GM19372 (cell line): ENCODE measurements around the gene KLHL14.
"Not testable (repeated sequence)": the region's sequence is repeated elsewhere in the genome, so short reads cannot be mapped to it uniquely, and the experiment has no call there.

Experiments
- ATAC-seq: cut with Tn5 transposase; IDR thresholded peaks from one replicate; pipeline ENCODE4 v1.9.1; 2021; ENCODE audit warnings: mild to moderate bottlenecking, low read depth, moderate library complexity; ENCODE audit not compliant: unreplicated experiment

The KLHL14 gene

DNA sequence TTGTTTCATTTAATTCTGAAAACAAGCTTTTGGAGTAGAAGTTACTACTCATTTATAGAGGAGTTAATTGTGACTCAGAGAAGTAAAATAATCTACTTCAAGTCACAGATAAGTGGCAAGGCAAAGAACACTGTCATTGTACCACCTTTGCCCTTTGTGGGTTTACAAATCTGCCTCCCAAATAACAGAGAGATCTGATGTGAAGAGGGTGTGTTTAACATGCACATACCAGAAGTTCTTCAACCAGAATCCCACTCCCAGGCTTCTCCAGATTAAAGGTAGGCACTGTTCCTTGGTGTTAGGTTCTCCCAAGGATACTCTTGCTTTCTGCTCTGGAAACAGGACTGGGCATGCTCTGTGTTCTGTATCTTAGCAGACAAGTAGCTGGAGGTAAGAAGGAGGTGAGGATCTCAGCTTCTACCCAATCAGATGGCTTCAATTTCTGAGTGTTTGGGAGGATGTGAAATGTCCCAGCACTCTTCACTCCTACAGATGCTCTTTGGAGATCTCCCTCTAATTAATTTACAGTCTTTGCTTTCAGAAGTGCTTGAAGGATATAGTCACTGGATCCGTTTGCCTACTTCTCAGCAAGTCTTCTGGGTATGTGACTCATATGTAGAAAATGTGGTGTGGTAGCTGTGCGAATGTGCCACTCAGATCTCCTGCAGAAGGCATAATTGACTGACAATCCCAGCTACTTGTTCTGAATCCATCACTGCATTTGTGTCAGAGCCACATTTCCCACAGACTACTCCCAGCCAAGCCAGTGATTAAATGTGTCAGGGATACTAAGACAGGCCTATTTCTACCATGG, 111.1 kb downstream of the KLHL14 start:
- ATAC-seq: no peak

DNA sequence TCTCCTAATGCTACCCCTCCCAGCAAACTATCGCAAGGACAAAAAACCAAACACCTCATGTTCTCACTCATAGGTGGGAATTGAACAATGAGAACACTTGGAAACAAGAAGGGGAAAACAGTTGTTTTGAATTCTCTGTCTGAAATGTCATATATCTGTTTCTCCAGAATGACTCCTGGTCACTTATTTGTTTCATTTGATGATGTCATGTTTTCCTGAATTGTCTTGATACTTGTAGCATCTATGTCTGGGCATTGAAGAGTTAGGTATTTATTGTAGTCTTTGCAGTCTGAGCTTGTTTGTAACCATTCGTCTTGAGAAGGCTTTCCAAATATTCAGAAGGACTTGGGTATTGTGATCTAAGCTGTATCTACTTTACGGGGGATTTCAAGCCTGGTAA, 118.3 kb downstream of the KLHL14 start:
- ATAC-seq: not testable (repeated sequence)

GRCh38 chr18:32637659-32638058, 135.2 kb downstream of the KLHL14 start:
- ATAC-seq: not testable (repeated sequence)

DNA sequence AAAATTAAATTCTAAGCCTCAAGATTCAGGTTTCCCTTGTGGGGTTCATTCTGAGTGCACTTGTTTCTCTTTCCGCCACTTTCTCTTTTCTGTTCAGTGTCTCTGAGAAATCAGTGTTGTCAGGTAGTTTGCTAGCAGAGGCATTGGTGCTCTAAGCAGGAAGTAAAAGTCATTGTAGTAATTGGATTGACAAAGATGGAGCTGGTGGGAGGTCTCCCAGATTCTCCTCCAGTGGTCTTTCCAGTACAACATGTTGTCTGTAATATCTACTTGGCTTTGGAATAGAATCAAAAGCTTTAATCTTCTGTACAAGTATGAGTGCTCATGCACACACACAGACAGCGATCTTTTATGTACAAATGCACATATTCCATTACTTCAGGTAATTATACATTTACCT, 135.6 kb downstream of the KLHL14 start:
- no peak for ATAC-seq

DNA sequence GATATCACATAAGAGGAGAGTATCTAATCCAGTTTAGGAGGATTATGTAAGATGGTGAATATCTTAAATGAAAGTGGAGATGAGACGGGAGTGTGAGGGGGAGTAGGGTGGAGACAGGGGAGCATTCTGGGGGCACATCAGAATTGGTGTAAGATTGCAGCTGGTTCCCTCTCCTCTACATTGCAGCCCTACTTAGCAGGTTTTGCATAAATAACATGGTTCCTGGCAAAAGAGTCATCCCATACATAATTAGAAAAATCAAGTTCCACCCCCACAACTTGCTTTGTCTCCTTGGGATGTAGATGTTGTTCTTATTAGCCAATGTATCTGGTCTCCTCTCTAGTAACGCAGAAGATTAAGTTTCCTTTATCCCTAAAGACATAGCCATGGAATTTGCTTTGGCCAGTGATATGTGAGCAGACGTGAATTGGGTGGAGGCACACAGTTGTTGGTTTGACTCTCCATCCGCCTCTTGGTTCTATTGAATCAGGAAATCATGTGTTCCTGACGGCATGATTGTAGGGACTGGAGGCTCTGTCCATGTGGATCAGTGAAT, 137.9 kb downstream of the KLHL14 start:
- ATAC-seq: no peak

DNA sequence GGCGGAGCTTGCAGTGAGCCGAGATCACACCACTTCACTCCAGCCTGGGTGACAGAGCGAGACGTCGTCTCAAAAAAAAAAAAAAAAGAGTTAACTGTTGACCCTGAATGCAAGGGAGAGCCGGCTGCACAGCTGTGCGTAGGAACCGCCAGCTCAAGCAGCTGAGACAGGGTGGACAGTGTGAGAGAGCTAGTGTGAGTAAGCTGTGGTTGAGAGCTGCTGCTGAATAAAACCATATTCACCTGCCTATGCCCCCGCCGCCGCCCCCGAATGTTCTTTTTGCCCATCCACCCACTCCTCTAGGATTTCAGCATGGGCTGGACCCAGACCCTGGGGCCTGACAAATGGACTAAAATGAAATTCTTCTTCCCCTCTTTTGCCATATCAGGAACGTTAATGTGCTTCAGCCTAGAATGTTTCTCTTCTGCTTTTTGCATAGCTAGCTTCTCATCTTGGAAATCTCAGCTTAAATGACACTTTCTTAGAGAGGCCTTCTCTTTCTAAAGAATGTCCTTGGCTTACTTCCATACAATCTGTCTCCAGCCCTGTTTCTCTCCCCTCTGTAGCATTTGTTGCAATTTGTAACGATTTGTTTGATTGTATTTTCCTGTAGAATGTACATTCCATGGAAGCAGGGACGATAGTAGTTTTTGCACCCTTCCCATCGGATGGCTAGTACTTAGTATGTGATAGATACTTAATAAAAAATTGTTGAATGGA, 142.7 kb downstream of the KLHL14 start:
- ATAC-seq: no peak

DNA sequence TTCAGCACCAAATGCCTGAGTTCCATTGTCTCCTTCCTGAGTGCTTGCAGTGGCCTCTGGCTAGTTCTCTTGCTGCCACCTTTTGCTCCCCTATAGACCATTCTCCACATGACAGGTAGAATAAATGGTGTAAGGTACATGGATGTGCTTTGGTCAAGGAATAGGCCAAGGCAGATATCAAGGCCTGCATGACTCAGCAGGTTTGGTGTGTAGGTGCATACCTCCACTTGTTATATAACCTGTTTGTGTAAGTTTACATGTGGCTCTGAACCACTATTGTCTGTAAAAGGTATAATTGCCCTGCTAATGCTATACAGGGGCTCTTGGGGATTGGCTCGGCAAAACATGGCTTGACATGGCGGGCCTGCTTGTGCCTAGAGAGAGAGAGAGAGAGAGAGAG, 143.5 kb downstream of the KLHL14 start:
- ATAC-seq: no peak

DNA sequence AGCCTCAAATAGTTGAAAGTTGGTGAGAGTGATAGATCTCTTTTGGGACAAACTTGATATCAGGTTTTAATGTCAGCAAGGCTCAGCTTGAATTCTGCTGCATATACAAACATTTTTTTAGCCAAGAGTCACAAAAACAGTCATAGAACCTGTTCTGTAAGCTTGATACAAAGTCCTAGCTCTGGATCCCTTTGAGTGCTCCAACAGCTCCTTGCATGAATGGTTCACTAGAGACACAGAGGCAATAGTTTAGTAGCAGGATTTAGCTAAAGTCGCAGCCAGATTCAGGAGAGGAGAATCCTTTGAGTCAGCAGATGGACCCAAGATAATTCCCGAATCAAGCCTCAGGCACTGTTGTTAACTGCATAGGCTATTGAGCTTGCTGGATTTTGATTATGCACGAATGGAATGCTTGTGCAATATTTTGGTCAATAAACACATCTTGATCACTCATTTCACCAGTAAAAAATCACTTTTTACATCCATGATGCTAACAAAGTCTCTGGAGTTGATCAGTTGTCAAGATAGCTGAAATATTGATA, 148.6 kb downstream of the KLHL14 start:
- no peak for ATAC-seq

DNA sequence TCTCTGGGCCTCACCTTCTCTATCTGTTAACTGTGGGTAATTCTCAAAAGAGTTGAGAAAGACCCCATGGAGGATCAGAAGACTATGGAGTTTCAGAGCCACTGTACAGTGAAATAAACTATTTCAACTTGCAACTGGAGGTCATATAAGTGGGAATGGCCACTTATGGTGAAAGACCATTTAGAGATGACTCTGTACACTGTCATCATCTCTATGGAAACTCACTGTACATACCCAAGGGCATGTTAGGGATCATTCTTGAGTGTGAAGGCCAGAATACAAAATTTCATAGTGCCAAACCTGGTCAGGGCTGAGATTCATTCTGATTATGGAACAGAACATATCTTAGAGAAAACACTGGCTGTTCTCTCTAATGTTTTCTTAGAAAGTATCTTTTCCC, 149.3 kb downstream of the KLHL14 start:
- ATAC-seq: no peak
